Trophoblast cell (in vitro differentiated cells and primary cell): Measurements from ENCODE around the gene TNS3.
A peak's percentile ranks its signal among the peaks of the same experiment; 100 is the strongest.

Experiments used
- DNase-seq, 2 donors: peaks; one replicate each; pipeline ENCODE4 v3.0.0-alpha.2; 2016
- H2AFZ ChIP-seq: 2 replicates; pipeline ENCODE4 v1.6.1; 2013; ENCODE audit warnings: low read length, moderate library complexity, mild to moderate bottlenecking; ENCODE audit not compliant: insufficient read depth, poor library complexity
- H2AK5ac ChIP-seq: 2 replicates; pipeline ENCODE4 v1.6.1; 2013; ENCODE audit warnings: mild to moderate bottlenecking, low read length
- H2BK120ac ChIP-seq: 2 replicates; pipeline ENCODE4 v1.6.1; 2013; ENCODE audit warnings: low read length, mild to moderate bottlenecking, moderate library complexity; ENCODE audit not compliant: insufficient read depth, poor library complexity
- H2BK12ac ChIP-seq: 2 replicates; pipeline ENCODE4 v1.6.1; 2013; ENCODE audit warnings: mild to moderate bottlenecking, low read length, moderate library complexity
- H2BK5ac ChIP-seq: 2 replicates; pipeline ENCODE4 v1.6.1; 2013; ENCODE audit warnings: low read length, low read depth, moderate library complexity, mild to moderate bottlenecking; ENCODE audit not compliant: poor library complexity
- H3K14ac ChIP-seq: 2 replicates; pipeline ENCODE4 v1.6.1; 2013; ENCODE audit warnings: mild to moderate bottlenecking, low read length
- H3K18ac ChIP-seq: 2 replicates; pipeline ENCODE4 v1.6.1; 2013; ENCODE audit warnings: mild to moderate bottlenecking, low read length
- H3K23ac ChIP-seq: 2 replicates; pipeline ENCODE4 v1.6.1; 2013; ENCODE audit warnings: low read length
- H3K27ac ChIP-seq: 2 replicates; pipeline ENCODE4 v1.5.1; 2013; ENCODE audit warnings: low read depth, mild to moderate bottlenecking, inconsistent platforms, low read length, moderate library complexity
- H3K27me3 ChIP-seq: 2 replicates; pipeline ENCODE4 v1.6.1; 2013; ENCODE audit warnings: inconsistent platforms, mild to moderate bottlenecking, low read length, moderate library complexity; ENCODE audit not compliant: insufficient read depth
- H3K36me3 ChIP-seq, 2 experiments: 1 replicate in 1 of 2; 2 replicates in 1 of 2; pipeline ENCODE4 v1.6.1; 2013; ENCODE audit warnings: low read length in 2 of 2, mild to moderate bottlenecking in 2 of 2, moderate library complexity in 1 of 2; ENCODE audit not compliant: insufficient read depth in 2 of 2, control insufficient read depth in 1 of 2
- H3K4ac ChIP-seq: 2 replicates; pipeline ENCODE4 v1.6.1; 2013; ENCODE audit warnings: low read depth, mild to moderate bottlenecking, low read length, moderate library complexity
- H3K4me1 ChIP-seq, 2 experiments: 1 replicate in 1 of 2; 2 replicates in 1 of 2; pipeline ENCODE4 v1.6.1; 2013; ENCODE audit warnings: low read length in 2 of 2, mild to moderate bottlenecking in 2 of 2, moderate library complexity in 1 of 2; ENCODE audit not compliant: insufficient read depth in 2 of 2, control insufficient read depth in 1 of 2
- H3K4me2 ChIP-seq: 2 replicates; pipeline ENCODE4 v1.6.1; 2013; ENCODE audit warnings: inconsistent platforms, mild to moderate bottlenecking, low read length, moderate library complexity
- H3K4me3 ChIP-seq: 2 replicates; pipeline ENCODE4 v1.5.1; 2013; ENCODE audit warnings: mild to moderate bottlenecking, low read depth, low read length, inconsistent platforms
- H3K79me1 ChIP-seq: one replicate; pipeline ENCODE4 v1.6.1; 2013; ENCODE audit warnings: low read length
- H3K79me2 ChIP-seq: 2 replicates; pipeline ENCODE4 v1.6.1; 2013; ENCODE audit warnings: low read length, mild to moderate bottlenecking; ENCODE audit not compliant: control insufficient read depth, insufficient read depth, poor library complexity
- H3K9ac ChIP-seq: 2 replicates; pipeline ENCODE4 v1.6.1; 2013; ENCODE audit warnings: mild to moderate bottlenecking, low read length
- H3K9me3 ChIP-seq: 2 replicates; pipeline ENCODE4 v1.6.1; 2013; ENCODE audit warnings: low read depth, mild to moderate bottlenecking, control low read depth, inconsistent platforms, low read length; ENCODE audit not compliant: insufficient read depth
- H4K12ac ChIP-seq: 2 replicates; pipeline ENCODE4 v1.6.1; 2013; ENCODE audit warnings: low read depth, mild to moderate bottlenecking, low read length, moderate library complexity
- H4K8ac ChIP-seq: 2 replicates; pipeline ENCODE4 v1.6.1; 2013; ENCODE audit warnings: low read depth, mild to moderate bottlenecking, low read length, moderate library complexity
- H4K91ac ChIP-seq: one replicate; pipeline ENCODE4 v1.6.1; 2013; ENCODE audit warnings: low read depth, mild to moderate bottlenecking, low read length, moderate library complexity
- WGBS: extraction: QIAGEN DNeasy Blood & Tissue Kit; methylation state at CpG from one replicate; pipeline ENCODE4 v1.1.7; 2013; ENCODE audit warnings: missing lambda C conversion rate; ENCODE audit not compliant: insufficient read length, insufficient coverage; ENCODE audit errors: extremely low coverage; 5-methylcytosine and 5-hydroxymethylcytosine counted together

TNS3 gene

GRCh38 chr7:47497367-47498096, 84.4 kb downstream of the TNS3 start:
- no peak overlapping the region for H3K9ac ChIP-seq
- peaks cover 26% of the 10 kb centered on the region for H3K79me2 ChIP-seq
- H2BK120ac ChIP-seq, result peak overlapping the region; percentile 75
- no peaks in the 10 kb centered on the region for H3K9me3 ChIP-seq
- peak overlapping the region; percentile 79 for H3K18ac ChIP-seq
- H2BK12ac ChIP-seq, result peak overlapping the region; percentile 72
- H3K4ac ChIP-seq, result peak overlapping the region; percentile 66
- peak overlapping the region; percentile 28 for H4K91ac ChIP-seq
- H3K27ac ChIP-seq, result peak overlapping the region; percentile 26
- H3K14ac ChIP-seq, result peak overlapping the region; percentile 44
- H3K4me3 ChIP-seq, result no peak overlapping the region
- peak overlapping the region; percentile 32 for H2AK5ac ChIP-seq
- peaks cover 43% of the 10 kb centered on the region for H3K79me1 ChIP-seq
- peak overlapping the region; percentile 67 for H4K8ac ChIP-seq
- peak overlapping the region; percentile 54 for H2BK5ac ChIP-seq
- H3K23ac ChIP-seq, result no peak overlapping the region
- no peak overlapping the region for H3K4me2 ChIP-seq
- WGBS, result no CpG with 5 or more reads among the region's 12 CpGs
- no peak overlapping the region for H2AFZ ChIP-seq
- no peaks in the 10 kb centered on the region for H3K27me3 ChIP-seq
- H3K4me1 ChIP-seq, result peaks cover 46 to 59% of the 10 kb centered on the region in 2 experiments
- no peak for DNase-seq
- peaks cover 27 to 31% of the 10 kb centered on the region in 2 experiments for H3K36me3 ChIP-seq
- H4K12ac ChIP-seq, result no peak overlapping the region

- Histone ChIP-seq H4K91ac (peak overlapping the region; percentile 30), H2BK120ac (peak overlapping the region; percentile 0), H3K79me1 (peaks cover 35% of the 10 kb centered on the region), H3K4me1 (peaks cover 41 to 56% of the 10 kb centered on the region in 2 experiments), H3K27me3 (no peaks in the 10 kb centered on the region), H3K79me2 (peaks cover 30% of the 10 kb centered on the region), H2BK12ac (peak overlapping the region; percentile 41), H3K4ac (peak overlapping the region; percentile 28), H2AK5ac (no peak overlapping the region), H3K14ac (peak overlapping the region; percentile 12), H3K23ac (peak overlapping the region; percentile 10), H4K12ac (no peak overlapping the region), H3K18ac (peak overlapping the region; percentile 64), H4K8ac (peak overlapping the region; percentile 33), H3K4me2 (no peak overlapping the region), H3K4me3 (no peak overlapping the region), H3K9ac (peak overlapping the region; percentile 41), H2BK5ac (no peak overlapping the region), H3K9me3 (no peaks in the 10 kb centered on the region), H3K36me3 (peaks cover 30% of the 10 kb centered on the region in 2 experiments), H3K27ac (peak overlapping the region; percentile 7), H2AFZ (no peak overlapping the region)
- no peak for DNase-seq
- WGBS, result no CpG with 5 or more reads among the region's 7 CpGs
Observed at GRCh38 chr7:47496666-47497065, 85.2 kb downstream of the TNS3 start.

GRCh38 chr7:47496056-47496665, 85.8 kb downstream of the TNS3 start:
- H3K36me3 ChIP-seq, result peaks cover 30 to 32% of the 10 kb centered on the region in 2 experiments
- H3K79me1 ChIP-seq, result peaks cover 31% of the 10 kb centered on the region
- H3K14ac ChIP-seq, result peak overlapping the region; percentile 12
- peak overlapping the region; percentile 80 for H3K4ac ChIP-seq
- peak overlapping the region; percentile 13 for H2BK5ac ChIP-seq
- H3K4me1 ChIP-seq, result peaks cover 36 to 53% of the 10 kb centered on the region in 2 experiments
- H3K18ac ChIP-seq, result peak overlapping the region; percentile 64
- H3K9ac ChIP-seq, result peak overlapping the region; percentile 41
- H3K27ac ChIP-seq, result peak overlapping the region; percentile 7
- peaks cover 30% of the 10 kb centered on the region for H3K79me2 ChIP-seq
- H4K12ac ChIP-seq, result no peak overlapping the region
- no peak overlapping the region for H4K8ac ChIP-seq
- H3K4me3 ChIP-seq, result no peak overlapping the region
- no peak for DNase-seq
- WGBS, result no CpG with 5 or more reads among the region's 11 CpGs
- H3K9me3 ChIP-seq, result no peaks in the 10 kb centered on the region
- peak overlapping the region; percentile 42 for H4K91ac ChIP-seq
- H3K23ac ChIP-seq, result peak overlapping the region; percentile 10
- H3K4me2 ChIP-seq, result no peak overlapping the region
- H2BK120ac ChIP-seq, result no peak overlapping the region
- H3K27me3 ChIP-seq, result no peaks in the 10 kb centered on the region
- no peak overlapping the region for H2AFZ ChIP-seq
- H2BK12ac ChIP-seq, result peak overlapping the region; percentile 42
- peak overlapping the region; percentile 20 for H2AK5ac ChIP-seq

- no peak overlapping the region for H3K27ac ChIP-seq
- H3K27me3 ChIP-seq, result no peaks in the 10 kb centered on the region
- H3K79me2 ChIP-seq, result peaks cover 31% of the 10 kb centered on the region
- peaks cover 29% of the 10 kb centered on the region for H3K79me1 ChIP-seq
- H3K23ac ChIP-seq, result no peak overlapping the region
- H4K12ac ChIP-seq, result no peak overlapping the region
- H3K4me3 ChIP-seq, result no peak overlapping the region
- no peak overlapping the region for H2BK5ac ChIP-seq
- H4K91ac ChIP-seq, result no peak overlapping the region
- H4K8ac ChIP-seq, result no peak overlapping the region
- H3K14ac ChIP-seq, result no peak overlapping the region
- no peak overlapping the region for H2BK12ac ChIP-seq
- peak overlapping the region; percentile 37 for H3K4ac ChIP-seq
- WGBS, result no CpG with 5 or more reads among the region's 14 CpGs
- H3K4me1 ChIP-seq, result peaks cover 44 to 55% of the 10 kb centered on the region in 2 experiments
- H3K9me3 ChIP-seq, result no peaks in the 10 kb centered on the region
- no peak overlapping the region for H3K4me2 ChIP-seq
- peak; percentile 53 to 66 for DNase-seq
- H3K18ac ChIP-seq, result no peak overlapping the region
- H2AK5ac ChIP-seq, result no peak overlapping the region
- no peak overlapping the region for H2BK120ac ChIP-seq
- H2AFZ ChIP-seq, result no peak overlapping the region
- no peak overlapping the region for H3K9ac ChIP-seq
- H3K36me3 ChIP-seq, result peaks cover 32 to 33% of the 10 kb centered on the region in 2 experiments
Observed at GRCh38 chr7:47493976-47494911, 87.7 kb downstream of the TNS3 start.
